Uterus (tissue), 4 donors: Measurements from ENCODE around the gene DAPK2. TPM values are rescaled to one million over a fixed set of nuclear protein-coding genes. Genes with fewer than 3 reads are reported as not detected.

Experiments
- DNase-seq, 2 donors: peaks; one replicate each; pipeline ENCODE4 v3.0.0-alpha.2; 2019 to 2020
- H3K27ac ChIP-seq, 2 donors: fragments of 200-600 bp; sonication (generic); 1 replicate in 1 of 2; 2 replicates in 1 of 2; pipeline ENCODE4 v1.5.1; 2016 to 2018
- H3K27me3 ChIP-seq, 2 donors: fragments of 200-600 bp; sonication (generic); one replicate each; pipeline ENCODE4 v1.5.1; 2018 to 2019; ENCODE audit warnings: control low read depth in 1 of 2
- H3K36me3 ChIP-seq, 2 donors: fragments of 200-600 bp; sonication (generic); one replicate each; pipeline ENCODE4 v1.5.1; 2019; ENCODE audit warnings: control low read depth in 1 of 2
- H3K4me1 ChIP-seq, 2 donors: fragments of 200-600 bp; sonication (generic); one replicate each; pipeline ENCODE4 v1.5.1; 2018 to 2019; ENCODE audit warnings: control low read depth in 1 of 2
- H3K4me3 ChIP-seq, 2 donors: fragments of 200-600 bp; sonication (generic); 1 replicate in 1 of 2; 2 replicates in 1 of 2; pipeline ENCODE4 v1.5.1; 2018 to 2019; ENCODE audit warnings: mild to moderate bottlenecking in 1 of 2
- H3K9me3 ChIP-seq, 2 donors: fragments of 200-600 bp; sonication (generic); one replicate each; pipeline ENCODE4 v1.5.1; 2019; ENCODE audit warnings: control low read depth in 1 of 2
- POLR2A ChIP-seq, 2 donors: fragments of 450-650 bp; IDR thresholded peaks; one replicate each; pipeline ENCODE4 v1.6.1; 2016; ENCODE audit warnings: antibody characterized with exemption in 2 of 2, mild to moderate bottlenecking in 1 of 2, moderate library complexity in 1 of 2
- intact Hi-C: fragments of 100-400 bp; cut with DNase I; formaldehyde crosslinking; loops from one replicate; pipeline ENCODE4 v1.15.1; 2023; ENCODE audit warnings: low total_unique reads
- total RNA-seq, 4 donors: library from RNA; depleted of rRNA in 3 of 4; stranded (reverse); fragments of >200 nt in 3 of 4; gene quantifications; one replicate each; pipeline versions ENCODE4 v1.1.0 to v1.2.4, GENCODE V29; 2014 to 2023
- TF ChIP-seq, protein P1 (sequence below), 4 experiments: fragments of 200-600 bp in 2 of 4; fragments of 450-650 bp in 2 of 4; sonication (generic) in 2 of 4; IDR thresholded peaks; one replicate each; pipeline ENCODE4 v1.5.1; 2016 to 2019; ENCODE audit warnings: antibody characterized with exemption in 4 of 4, mild to moderate bottlenecking in 2 of 4, moderate library complexity in 1 of 4
- donor health status: DM: yes; HTN: yes; CAD: no.

DAPK2 gene
- total RNA-seq, 4 donors from 2014 or later, result 0.88 to 5.3 (median 1.4) TPM

GRCh38 chr15:63982381-63982854 lies 63.9 kb downstream of the DAPK2 start:
- intact Hi-C loops, result no loop called here
- no peak overlapping the region for H3K27ac ChIP-seq
- no peaks in the 10 kb centered on the region for H3K36me3 ChIP-seq
- DNase-seq, result no peak
- no peak overlapping the region for H3K4me3 ChIP-seq
- no peaks in the 10 kb centered on the region for H3K27me3 ChIP-seq
- no peaks in the 10 kb centered on the region for H3K9me3 ChIP-seq
- TF ChIP-seq, protein P1, sequence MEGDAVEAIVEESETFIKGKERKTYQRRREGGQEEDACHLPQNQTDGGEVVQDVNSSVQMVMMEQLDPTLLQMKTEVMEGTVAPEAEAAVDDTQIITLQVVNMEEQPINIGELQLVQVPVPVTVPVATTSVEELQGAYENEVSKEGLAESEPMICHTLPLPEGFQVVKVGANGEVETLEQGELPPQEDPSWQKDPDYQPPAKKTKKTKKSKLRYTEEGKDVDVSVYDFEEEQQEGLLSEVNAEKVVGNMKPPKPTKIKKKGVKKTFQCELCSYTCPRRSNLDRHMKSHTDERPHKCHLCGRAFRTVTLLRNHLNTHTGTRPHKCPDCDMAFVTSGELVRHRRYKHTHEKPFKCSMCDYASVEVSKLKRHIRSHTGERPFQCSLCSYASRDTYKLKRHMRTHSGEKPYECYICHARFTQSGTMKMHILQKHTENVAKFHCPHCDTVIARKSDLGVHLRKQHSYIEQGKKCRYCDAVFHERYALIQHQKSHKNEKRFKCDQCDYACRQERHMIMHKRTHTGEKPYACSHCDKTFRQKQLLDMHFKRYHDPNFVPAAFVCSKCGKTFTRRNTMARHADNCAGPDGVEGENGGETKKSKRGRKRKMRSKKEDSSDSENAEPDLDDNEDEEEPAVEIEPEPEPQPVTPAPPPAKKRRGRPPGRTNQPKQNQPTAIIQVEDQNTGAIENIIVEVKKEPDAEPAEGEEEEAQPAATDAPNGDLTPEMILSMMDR (IDR thresholded peaks at IDR 0.05), result no peak
- TF ChIP-seq POLR2A (IDR thresholded peaks at IDR 0.05), result no peak
- peaks cover 0 to 3% of the 10 kb centered on the region in 2 donors for H3K4me1 ChIP-seq

GRCh38 chr15:63981596-63982320 lies 64.5 kb downstream of the DAPK2 start:
- peaks cover 0 to 3% of the 10 kb centered on the region in 2 donors for H3K4me1 ChIP-seq
- TF ChIP-seq POLR2A (IDR thresholded peaks at IDR 0.05), result no peak
- TF ChIP-seq, protein P1 (IDR thresholded peaks at IDR 0.05), result no peak
- no peak for DNase-seq
- H3K27me3 ChIP-seq, result no peaks in the 10 kb centered on the region
- no peak overlapping the region for H3K27ac ChIP-seq
- H3K9me3 ChIP-seq, result no peaks in the 10 kb centered on the region
- no peak overlapping the region for H3K4me3 ChIP-seq
- intact Hi-C loops, result no loop called here
- H3K36me3 ChIP-seq, result no peaks in the 10 kb centered on the region

DNA sequence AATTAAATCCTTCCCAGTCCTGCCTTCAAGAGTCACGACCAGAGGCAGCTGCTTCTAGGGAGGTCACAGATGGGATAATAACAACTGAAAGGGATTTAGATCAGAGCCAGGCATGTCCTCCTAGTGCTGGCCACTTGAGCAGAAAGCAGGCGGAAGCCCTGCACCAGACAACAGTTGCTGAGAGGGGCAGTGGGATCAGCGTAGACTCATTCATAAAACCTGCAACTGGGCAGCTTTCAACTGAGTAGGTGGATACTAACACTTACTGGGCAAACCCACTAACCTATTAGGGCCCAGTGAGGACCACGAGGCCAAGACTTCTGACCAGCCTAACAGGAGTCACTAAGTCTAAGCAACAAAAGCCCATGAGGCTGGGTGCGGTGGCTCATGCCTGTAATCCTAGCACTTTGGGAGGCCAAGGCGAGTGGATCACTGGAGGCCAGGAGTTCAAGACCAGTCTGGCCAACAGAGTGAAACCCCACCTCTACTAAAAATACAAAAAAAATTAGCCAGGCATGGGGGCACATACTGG lies 67.0 kb downstream of the DAPK2 start:
- Histone ChIP-seq H3K9me3 (no peaks in the 10 kb centered on the region), H3K4me3 (no peak overlapping the region), H3K4me1 (no peaks in the 10 kb centered on the region), H3K27ac (no peak overlapping the region), H3K36me3 (no peaks in the 10 kb centered on the region), H3K27me3 (no peaks in the 10 kb centered on the region)
- intact Hi-C loops, result no loop called here
- TF ChIP-seq, protein P1 (IDR thresholded peaks at IDR 0.05), result no peak
- no peak for TF ChIP-seq POLR2A (IDR thresholded peaks at IDR 0.05)
- no peak for DNase-seq

DNA sequence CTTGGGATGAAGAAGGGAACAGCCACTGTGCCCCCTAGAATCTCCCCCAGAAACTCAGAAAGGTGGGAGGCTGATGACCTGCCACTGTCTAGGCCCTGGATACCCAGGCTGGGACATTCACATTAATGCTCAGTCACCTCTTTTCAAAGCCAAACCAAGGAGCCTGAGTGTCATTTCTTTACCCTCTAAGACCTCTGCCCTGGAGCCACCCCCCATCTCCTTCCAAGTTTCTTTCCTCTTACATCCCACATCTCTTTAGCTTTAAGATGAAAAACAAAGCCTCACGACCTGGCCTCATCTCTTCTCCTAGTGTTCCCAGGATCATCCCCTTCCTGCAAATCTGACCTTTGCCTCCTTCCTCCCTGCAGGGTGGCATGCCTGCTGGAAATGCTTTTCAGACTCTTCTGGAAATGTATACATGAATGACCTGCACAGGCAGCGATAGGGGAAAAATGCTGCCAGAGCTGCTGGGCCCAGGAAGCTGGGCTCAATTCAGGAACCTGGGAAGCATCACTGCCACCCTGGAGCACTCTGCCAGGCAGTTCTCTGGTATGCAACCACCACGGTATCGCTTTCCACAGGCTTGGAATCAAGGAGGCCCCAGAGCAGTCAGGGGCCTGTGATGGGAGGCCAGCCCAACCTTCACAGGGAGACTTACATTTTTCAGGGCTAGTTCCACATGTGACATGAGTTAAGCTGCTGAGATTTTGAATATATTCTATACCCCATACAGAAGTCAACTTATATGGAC lies 67.6 kb downstream of the DAPK2 start:
- H3K27ac ChIP-seq, result no peak overlapping the region
- H3K4me1 ChIP-seq, result no peaks in the 10 kb centered on the region
- DNase-seq, result no peak
- TF ChIP-seq POLR2A (IDR thresholded peaks at IDR 0.05), result no peak
- TF ChIP-seq, protein P1 (IDR thresholded peaks at IDR 0.05), result no peak
- no peaks in the 10 kb centered on the region for H3K36me3 ChIP-seq
- H3K4me3 ChIP-seq, result no peak overlapping the region
- H3K9me3 ChIP-seq, result no peaks in the 10 kb centered on the region
- H3K27me3 ChIP-seq, result no peaks in the 10 kb centered on the region
- intact Hi-C loops, result no loop called here

GRCh38 chr15:63977119-63977518 lies 69.2 kb downstream of the DAPK2 start:
- no peaks in the 10 kb centered on the region for H3K9me3 ChIP-seq
- no peak overlapping the region for H3K27ac ChIP-seq
- H3K4me3 ChIP-seq, result no peak overlapping the region
- H3K36me3 ChIP-seq, result no peaks in the 10 kb centered on the region
- intact Hi-C loops, result no loop called here
- no peak for DNase-seq
- no peaks in the 10 kb centered on the region for H3K4me1 ChIP-seq
- no peaks in the 10 kb centered on the region for H3K27me3 ChIP-seq
- TF ChIP-seq POLR2A (IDR thresholded peaks at IDR 0.05), result no peak
- TF ChIP-seq, protein P1 (IDR thresholded peaks at IDR 0.05), result no peak
